ENCODE data around the gene OTUB1. TPM values are rescaled to one million over a fixed set of nuclear protein-coding genes. Genes with fewer than 3 reads are reported as not detected.

Gene OTUB1
- total and polyA plus RNA-seq, 2 of the 4 experiments (the other 2 are of a cell fraction), result 69.0 to 168 TPM

DNA sequence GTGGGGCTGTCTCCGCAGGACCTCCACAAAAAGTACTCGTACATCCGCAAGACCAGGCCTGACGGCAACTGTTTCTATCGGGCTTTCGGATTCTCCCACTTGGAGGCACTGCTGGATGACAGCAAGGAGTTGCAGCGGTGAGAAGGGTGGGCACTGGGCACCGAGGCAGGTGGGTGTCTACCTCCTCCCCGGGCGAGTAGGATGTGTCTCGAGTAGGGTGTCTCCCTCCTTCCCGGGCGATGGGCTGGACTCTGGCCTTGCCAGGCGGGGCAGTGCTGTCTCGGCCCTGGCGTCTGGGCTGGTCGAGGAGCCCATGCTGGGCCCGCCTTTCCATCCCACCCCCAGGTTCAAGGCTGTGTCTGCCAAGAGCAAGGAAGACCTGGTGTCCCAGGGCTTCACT is 10.3 kb downstream of the OTUB1 start:
- ChIA-PET CTCF (no interaction called here), POLR2A (ENCODE audit: unreplicated experiment) (interaction anchor here (0.6 kb wide), 1 partner anchor 157 kb away, joined by 3 read pairs; no protein-coding TSS in a partner anchor)
- Histone ChIP-seq H3K27ac (ENCODE audit: insufficient read depth, low read length) (no peak overlapping the region), H3K18ac (ENCODE audit: low read depth, low read length) (no peak overlapping the region), H3K4me3 (ENCODE audit: insufficient read depth, low read depth, low read length) (no peak overlapping the region), H3K9me3 (ENCODE audit: control insufficient read depth, insufficient read depth, low read length) (no peaks in the 10 kb centered on the region), H3K56ac (ENCODE audit: extremely low read depth, insufficient read depth, low read length) (no peak overlapping the region), H3K4me2 (ENCODE audit: low read depth, low read length) (no peak overlapping the region), H2AK5ac (ENCODE audit: low read depth, low read length) (no peak overlapping the region), H3K9me1 (ENCODE audit: insufficient read depth, low read length) (no peaks in the 10 kb centered on the region), H3K23ac (ENCODE audit: low read depth, low read length) (no peak overlapping the region), H2BK120ac (ENCODE audit: low read depth, low read length) (no peak overlapping the region), H3K27me3 (ENCODE audit: control insufficient read depth, insufficient read depth, low read length) (no peaks in the 10 kb centered on the region), H2AFZ (replicated peaks; ENCODE audit: low read length, poor library complexity) (no peak overlapping the region), H4K20me1 (ENCODE audit: insufficient read depth, low read length) (peaks cover 30% of the 10 kb centered on the region), H3K9ac (ENCODE audit: low read depth, low read length) (no peak overlapping the region), H4K8ac (ENCODE audit: low read depth in 2 of 2, low read length in 2 of 2) (no peak overlapping the region), H4K91ac (ENCODE audit: insufficient read depth, low read depth, low read length) (no peak overlapping the region), H3K14ac (replicated peaks; ENCODE audit: low read depth, low read length) (no peak overlapping the region), H2BK20ac (ENCODE audit: low read depth, low read length) (no peak overlapping the region), H2AK9ac (replicated peaks; ENCODE audit: low read depth, low read length, poor library complexity) (no peak overlapping the region), H2BK15ac (ENCODE audit: low read depth, low read length) (no peak overlapping the region), H3K4me1 (ENCODE audit: control insufficient read depth, insufficient read depth, low read length) (no peaks in the 10 kb centered on the region), H3K36me3 (ENCODE audit: control insufficient read depth, insufficient read depth, low read length) (peaks cover 47% of the 10 kb centered on the region), H4K5ac (ENCODE audit: low read depth, low read length) (no peak overlapping the region), H2BK5ac (ENCODE audit: low read depth, low read length, poor library complexity, severe bottlenecking) (no peak overlapping the region), H3K79me1 (ENCODE audit: low read depth in 1 of 2, low read length in 2 of 2) (peaks cover 10 to 29% of the 10 kb centered on the region in 2 experiments), H3K4ac (ENCODE audit: low read depth, low read length) (no peak overlapping the region)
- intact Hi-C loops (cut with micrococcal nuclease), result no loop called here
- no peak for TF ChIP-seq RCOR1 (IDR thresholded peaks at IDR 0.05; ENCODE audit: insufficient replicate concordance, low read length)
- dilution Hi-C loops (cut with HindIII; ENCODE audit: low sequenced_read_pairs, unreplicated experiment), result no loop called here
- in situ Hi-C loops (cut with MboI; ENCODE audit: low sequenced_read_pairs), result no loop called here
- WGBS, 2 experiments (ENCODE audit: extremely low coverage in 2 of 2, insufficient read length in 1 of 2), result 100% methylated on average over 6 of the region's 18 CpGs; no CpG with 5 or more reads in 1 of the 2 experiments
- DNase-seq (no peak), ATAC-seq (ENCODE audit: low read depth) (no peak)
- no TSS peak for BruUV-seq (replicated peaks)
